ENCODE data around the gene ACOT7.

Gene ACOT7

GRCh38 chr1:6358757-6359201, 34.8 kb downstream of the ACOT7 start:
- H3K27ac ChIP-seq (ENCODE audit: low read depth, low read length): no peak overlapping the region
- TF ChIP-seq, protein P1, sequence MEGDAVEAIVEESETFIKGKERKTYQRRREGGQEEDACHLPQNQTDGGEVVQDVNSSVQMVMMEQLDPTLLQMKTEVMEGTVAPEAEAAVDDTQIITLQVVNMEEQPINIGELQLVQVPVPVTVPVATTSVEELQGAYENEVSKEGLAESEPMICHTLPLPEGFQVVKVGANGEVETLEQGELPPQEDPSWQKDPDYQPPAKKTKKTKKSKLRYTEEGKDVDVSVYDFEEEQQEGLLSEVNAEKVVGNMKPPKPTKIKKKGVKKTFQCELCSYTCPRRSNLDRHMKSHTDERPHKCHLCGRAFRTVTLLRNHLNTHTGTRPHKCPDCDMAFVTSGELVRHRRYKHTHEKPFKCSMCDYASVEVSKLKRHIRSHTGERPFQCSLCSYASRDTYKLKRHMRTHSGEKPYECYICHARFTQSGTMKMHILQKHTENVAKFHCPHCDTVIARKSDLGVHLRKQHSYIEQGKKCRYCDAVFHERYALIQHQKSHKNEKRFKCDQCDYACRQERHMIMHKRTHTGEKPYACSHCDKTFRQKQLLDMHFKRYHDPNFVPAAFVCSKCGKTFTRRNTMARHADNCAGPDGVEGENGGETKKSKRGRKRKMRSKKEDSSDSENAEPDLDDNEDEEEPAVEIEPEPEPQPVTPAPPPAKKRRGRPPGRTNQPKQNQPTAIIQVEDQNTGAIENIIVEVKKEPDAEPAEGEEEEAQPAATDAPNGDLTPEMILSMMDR (IDR thresholded peaks at IDR 0.05; ENCODE audit: insufficient read depth, low read length, poor library complexity, severe bottlenecking): no peak
- no peak for TF ChIP-seq EZH2phosphoT487 (conservative IDR thresholded peaks at IDR 0.05; ENCODE audit: low read length)
- no peak overlapping the region for H3K4me3 ChIP-seq (ENCODE audit: insufficient read depth, low read length, poor library complexity, severe bottlenecking)
- H3K9me3 ChIP-seq (ENCODE audit: insufficient read depth, low read length): no peaks in the 10 kb centered on the region
- H3K9ac ChIP-seq (ENCODE audit: low read length): no peak overlapping the region
- no peaks in the 10 kb centered on the region for H4K20me1 ChIP-seq (ENCODE audit: low read depth, low read length)
- H3K4me2 ChIP-seq (ENCODE audit: low read depth, low read length, poor library complexity, severe bottlenecking): no peak overlapping the region
- no peak overlapping the region for H2AFZ ChIP-seq (ENCODE audit: low read depth, low read length, severe bottlenecking)
- no peaks in the 10 kb centered on the region for H3K79me2 ChIP-seq (ENCODE audit: insufficient read depth, low read length)
- no peaks in the 10 kb centered on the region for H3K9me2 ChIP-seq (replicated peaks; ENCODE audit: insufficient read depth, low read length)
- H3K36me3 ChIP-seq (ENCODE audit: low read length): no peaks in the 10 kb centered on the region
- H3K27me3 ChIP-seq (ENCODE audit: low read length): no peaks in the 10 kb centered on the region
- no peaks in the 10 kb centered on the region for H3F3A ChIP-seq (ENCODE audit: insufficient read depth)

GRCh38 chr1:6358144-6358624, 35.4 kb downstream of the ACOT7 start:
- Histone ChIP-seq H2AFZ (ENCODE audit: low read depth, low read length, severe bottlenecking) (no peak overlapping the region), H3K27ac (ENCODE audit: low read depth, low read length) (no peak overlapping the region), H3K79me2 (ENCODE audit: insufficient read depth, low read length) (no peaks in the 10 kb centered on the region), H3F3A (ENCODE audit: insufficient read depth) (no peaks in the 10 kb centered on the region), H3K4me2 (ENCODE audit: low read depth, low read length, poor library complexity, severe bottlenecking) (no peak overlapping the region), H4K20me1 (ENCODE audit: low read depth, low read length) (no peaks in the 10 kb centered on the region), H3K36me3 (ENCODE audit: low read length) (no peaks in the 10 kb centered on the region), H3K9me3 (ENCODE audit: insufficient read depth, low read length) (no peaks in the 10 kb centered on the region), H3K27me3 (ENCODE audit: low read length) (no peaks in the 10 kb centered on the region), H3K9ac (ENCODE audit: low read length) (no peak overlapping the region), H3K9me2 (replicated peaks; ENCODE audit: insufficient read depth, low read length) (no peaks in the 10 kb centered on the region), H3K4me3 (ENCODE audit: insufficient read depth, low read length, poor library complexity, severe bottlenecking) (no peak overlapping the region)
- TF ChIP-seq EZH2phosphoT487 (conservative IDR thresholded peaks at IDR 0.05; ENCODE audit: low read length): no peak
- TF ChIP-seq, protein P1 (IDR thresholded peaks at IDR 0.05; ENCODE audit: insufficient read depth, low read length, poor library complexity, severe bottlenecking): no peak

GRCh38 chr1:6357243-6357936, 36.2 kb downstream of the ACOT7 start:
- H3K27ac ChIP-seq (ENCODE audit: low read depth, low read length): no peak overlapping the region
- H2AFZ ChIP-seq (ENCODE audit: low read depth, low read length, severe bottlenecking): no peak overlapping the region
- no peaks in the 10 kb centered on the region for H3K9me3 ChIP-seq (ENCODE audit: insufficient read depth, low read length)
- no peak overlapping the region for H3K4me3 ChIP-seq (ENCODE audit: insufficient read depth, low read length, poor library complexity, severe bottlenecking)
- no peaks in the 10 kb centered on the region for H3K79me2 ChIP-seq (ENCODE audit: insufficient read depth, low read length)
- no peaks in the 10 kb centered on the region for H4K20me1 ChIP-seq (ENCODE audit: low read depth, low read length)
- no peaks in the 10 kb centered on the region for H3K27me3 ChIP-seq (ENCODE audit: low read length)
- H3F3A ChIP-seq (ENCODE audit: insufficient read depth): no peaks in the 10 kb centered on the region
- H3K9ac ChIP-seq (ENCODE audit: low read length): no peak overlapping the region
- no peaks in the 10 kb centered on the region for H3K36me3 ChIP-seq (ENCODE audit: low read length)
- H3K4me2 ChIP-seq (ENCODE audit: low read depth, low read length, poor library complexity, severe bottlenecking): no peak overlapping the region
- H3K9me2 ChIP-seq (replicated peaks; ENCODE audit: insufficient read depth, low read length): no peaks in the 10 kb centered on the region
- TF ChIP-seq EZH2phosphoT487 (conservative IDR thresholded peaks at IDR 0.05; ENCODE audit: low read length): no peak
- TF ChIP-seq, protein P1 (IDR thresholded peaks at IDR 0.05; ENCODE audit: insufficient read depth, low read length, poor library complexity, severe bottlenecking): no peak

Measured in SU-DHL-6 (cell line).